ENCODE measurements around the gene DLX3. TPM values are rescaled to one million over a fixed set of nuclear protein-coding genes. Genes with fewer than 3 reads are reported as not detected.
"Not testable (repeated sequence)": the region's sequence is repeated elsewhere in the genome, so short reads cannot be mapped to it uniquely, and the experiment has no call there.

Gene DLX3
- total RNA-seq: not detected

DNA sequence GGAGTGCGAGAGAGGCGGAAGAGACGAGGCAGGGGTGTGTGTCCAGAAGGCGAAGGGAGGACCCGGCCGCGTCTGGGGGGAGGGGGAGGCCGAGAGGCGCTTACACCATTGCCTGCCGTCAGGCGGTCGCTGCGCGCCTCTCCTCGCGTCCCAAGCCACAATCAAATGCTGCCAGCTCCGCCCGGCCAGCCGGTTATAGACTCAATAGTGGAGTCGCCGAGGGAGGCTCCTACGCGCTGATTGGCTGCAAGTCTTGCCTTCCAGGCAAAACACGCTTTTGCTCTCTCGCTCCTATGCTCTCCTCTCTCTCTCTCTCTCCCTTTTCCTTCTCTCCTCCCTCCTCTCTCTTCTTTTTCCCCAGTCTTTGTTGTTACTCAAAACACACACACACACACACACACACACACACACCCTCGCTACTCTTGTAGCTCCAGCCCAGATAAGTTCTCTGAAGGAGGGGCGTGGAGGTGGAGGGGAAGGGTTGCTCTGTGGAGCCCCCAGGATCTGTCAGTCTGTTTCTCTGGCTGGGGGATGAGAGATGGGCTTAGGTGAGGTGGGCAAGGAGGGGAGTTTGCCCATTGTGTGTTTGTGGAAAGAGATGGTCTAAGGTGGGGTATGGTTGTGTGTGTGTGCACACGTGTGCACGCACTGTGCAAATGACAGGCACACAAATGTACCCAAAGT, at the start of gene DLX3:
TSS of gene DLX3 (minus strand) at position 170 of the 684 bp plus-strand sequence. CDS start 226 bp downstream, outside the sequence.
- DNase-seq (ENCODE audit: low spot score in 2 of 2) (peak in 1 of 2 donors; percentile 40), FAIRE-seq (no peak)

DNA sequence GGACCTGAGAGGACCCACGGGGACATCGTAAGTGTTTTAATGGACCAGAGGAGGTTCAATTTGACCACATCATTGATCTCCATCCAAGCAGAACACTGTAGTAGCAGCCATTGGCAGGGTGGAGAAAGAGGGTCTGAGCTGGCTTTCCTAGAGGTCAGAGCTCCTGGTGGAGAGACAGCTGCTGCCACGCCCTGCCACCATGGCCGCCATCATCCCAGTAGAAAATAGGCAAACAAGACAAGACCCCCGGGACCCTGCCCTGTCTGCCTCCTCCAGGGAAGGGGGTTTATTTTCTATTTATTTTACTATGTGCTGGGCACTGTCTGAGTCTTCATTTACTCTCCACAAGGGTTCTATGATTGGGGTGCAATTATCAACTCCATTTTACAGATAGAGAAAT, 49.5 kb upstream of the DLX3 start:
- DNase-seq (ENCODE audit: low spot score in 2 of 2) (no peak), FAIRE-seq (no peak)

DNA sequence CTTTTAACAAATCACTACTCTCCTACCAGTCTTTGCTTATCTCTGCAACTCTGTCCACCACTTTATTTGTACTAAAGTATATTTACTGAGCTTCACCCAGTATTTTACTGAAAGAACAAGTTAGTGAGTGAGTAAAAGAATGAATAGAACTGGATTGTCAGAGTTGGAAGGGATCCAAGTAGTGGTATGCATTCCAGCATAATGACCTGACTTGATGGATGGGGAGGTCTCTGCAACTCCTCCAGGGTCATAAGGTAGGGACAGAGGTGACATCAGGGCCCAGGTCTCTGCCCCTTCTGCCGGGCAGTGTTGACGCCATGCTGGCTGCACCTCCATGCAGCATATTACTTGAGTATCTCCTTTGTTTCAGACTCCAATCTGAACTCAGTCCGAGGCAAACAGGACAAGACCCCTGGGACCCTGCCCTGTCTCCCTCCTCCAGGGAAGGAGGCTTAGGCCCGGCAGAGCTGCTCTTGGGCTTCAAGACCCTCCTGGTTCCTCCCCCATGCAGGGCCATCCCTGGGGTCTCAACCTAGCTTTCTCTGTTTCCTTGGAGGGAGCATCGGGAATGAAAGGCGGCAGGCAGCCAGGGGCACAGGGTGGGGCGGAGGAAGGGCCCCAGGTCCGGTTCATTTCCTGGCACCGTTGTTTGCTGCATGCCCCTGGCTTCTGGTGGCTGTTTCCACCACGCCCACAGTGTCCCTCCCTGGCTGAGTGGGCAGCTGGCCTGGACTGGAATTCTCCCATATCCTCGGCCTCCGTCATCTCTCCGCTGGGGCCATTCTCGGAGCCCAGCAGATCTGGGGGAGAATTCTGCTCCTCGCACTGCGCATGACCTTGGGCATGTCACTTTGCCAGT, 48.5 kb upstream of the DLX3 start:
- no peak for FAIRE-seq
- DNase-seq (ENCODE audit: low spot score in 2 of 2): no peak

DNA sequence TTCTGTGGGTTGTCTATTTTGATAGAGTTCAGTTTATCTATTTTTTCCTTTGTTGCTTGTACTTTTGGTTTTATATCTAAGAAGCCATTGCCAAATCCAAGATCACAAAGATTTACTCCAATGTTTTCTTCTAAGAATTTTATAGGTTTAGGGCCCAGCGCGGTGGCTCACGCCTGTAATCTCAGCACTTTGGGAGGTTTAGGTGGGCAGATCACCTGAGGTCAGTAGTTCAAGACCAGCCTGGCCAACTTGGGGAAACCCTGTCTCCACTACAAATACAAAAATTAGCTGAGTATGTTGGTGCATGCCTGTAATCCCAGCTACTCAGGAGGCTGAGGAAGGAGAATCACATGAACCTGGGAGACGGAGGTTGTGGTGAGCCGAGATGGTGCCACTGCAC, 47.2 kb upstream of the DLX3 start:
- FAIRE-seq: no peak
- DNase-seq (ENCODE audit: low spot score in 2 of 2): no peak

DNA sequence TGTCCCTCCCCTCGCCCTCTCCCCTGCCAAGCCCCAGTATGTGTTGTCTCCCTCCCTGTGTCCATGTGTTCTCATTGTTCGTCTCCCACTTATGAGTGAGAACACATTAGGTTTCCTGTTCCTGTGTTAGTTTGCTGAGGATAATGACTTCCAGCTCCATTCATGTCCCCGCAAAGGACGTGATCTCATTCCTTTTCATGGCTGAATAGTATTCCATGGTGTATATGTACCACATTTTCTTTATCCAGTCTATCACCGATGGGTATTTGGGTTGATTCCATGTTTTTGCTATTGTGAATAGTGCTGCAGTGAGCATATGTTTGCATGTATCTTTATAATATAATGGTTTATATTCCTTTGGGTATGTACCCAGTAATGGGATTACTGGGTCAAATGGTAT, 45.5 kb upstream of the DLX3 start:
- not testable (repeated sequence) for DNase-seq (ENCODE audit: low spot score in 2 of 2); FAIRE-seq

DNA sequence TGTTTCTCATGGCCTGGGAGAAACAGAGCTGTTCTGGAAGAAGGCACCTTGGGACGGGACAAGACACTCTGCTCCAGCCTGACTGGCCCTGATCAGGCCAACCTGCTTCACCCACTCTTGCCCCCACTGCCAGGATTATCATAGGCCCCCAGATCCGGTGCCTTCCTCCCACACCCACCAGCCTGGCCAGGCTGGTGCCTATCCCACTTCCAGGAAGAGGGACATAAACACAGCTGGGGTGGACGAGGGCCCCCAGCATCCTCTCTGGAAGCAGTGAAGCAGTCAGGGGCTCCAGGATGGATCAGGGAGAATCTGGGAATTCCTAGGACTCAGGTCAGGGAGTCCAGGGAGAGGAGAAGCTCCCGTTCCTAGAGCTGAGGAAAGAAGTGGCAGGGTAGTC, 44.0 kb upstream of the DLX3 start:
- no peak for FAIRE-seq
- no peak for DNase-seq (ENCODE audit: low spot score in 2 of 2)

DNA sequence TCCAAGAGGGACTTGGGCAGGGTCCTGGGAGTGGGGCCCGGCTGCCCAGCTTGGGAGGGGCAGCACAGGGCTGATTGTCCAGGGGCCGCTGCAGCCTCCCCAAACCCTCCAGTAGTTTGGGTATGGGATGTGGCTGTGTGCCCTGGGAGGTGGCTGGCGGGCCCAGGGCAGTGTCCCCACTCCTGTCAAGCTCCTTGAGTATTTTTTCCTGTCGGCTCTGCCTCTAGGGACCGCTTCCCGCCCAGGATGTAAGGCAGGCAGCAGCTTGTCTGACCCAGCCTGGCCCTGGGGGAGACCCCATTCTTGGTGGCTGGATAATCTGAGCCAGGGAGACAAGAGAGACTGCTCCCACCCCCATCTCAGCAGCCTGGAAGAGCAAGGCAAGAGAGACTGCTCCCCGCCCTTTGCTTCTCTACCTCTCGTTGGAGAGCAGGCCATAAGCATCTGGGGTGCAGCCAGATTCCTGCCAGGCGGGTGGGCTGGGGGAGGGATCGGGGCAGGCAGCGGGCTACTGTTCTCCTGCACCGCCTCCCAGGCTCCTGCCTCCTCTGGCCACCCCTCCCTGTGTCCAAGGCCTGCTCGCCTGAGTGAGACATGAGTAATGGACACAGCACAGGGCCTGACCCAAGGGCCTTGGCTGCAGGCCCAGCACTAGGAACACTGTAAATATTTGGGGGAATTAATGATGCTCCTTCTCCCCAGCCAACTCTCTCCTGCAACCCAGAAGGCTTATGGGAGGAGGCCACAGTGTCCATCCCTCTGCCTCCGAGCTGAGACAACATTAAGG, 42.5 kb upstream of the DLX3 start:
- FAIRE-seq (no peak), DNase-seq (ENCODE audit: low spot score in 2 of 2) (no peak)

DNA sequence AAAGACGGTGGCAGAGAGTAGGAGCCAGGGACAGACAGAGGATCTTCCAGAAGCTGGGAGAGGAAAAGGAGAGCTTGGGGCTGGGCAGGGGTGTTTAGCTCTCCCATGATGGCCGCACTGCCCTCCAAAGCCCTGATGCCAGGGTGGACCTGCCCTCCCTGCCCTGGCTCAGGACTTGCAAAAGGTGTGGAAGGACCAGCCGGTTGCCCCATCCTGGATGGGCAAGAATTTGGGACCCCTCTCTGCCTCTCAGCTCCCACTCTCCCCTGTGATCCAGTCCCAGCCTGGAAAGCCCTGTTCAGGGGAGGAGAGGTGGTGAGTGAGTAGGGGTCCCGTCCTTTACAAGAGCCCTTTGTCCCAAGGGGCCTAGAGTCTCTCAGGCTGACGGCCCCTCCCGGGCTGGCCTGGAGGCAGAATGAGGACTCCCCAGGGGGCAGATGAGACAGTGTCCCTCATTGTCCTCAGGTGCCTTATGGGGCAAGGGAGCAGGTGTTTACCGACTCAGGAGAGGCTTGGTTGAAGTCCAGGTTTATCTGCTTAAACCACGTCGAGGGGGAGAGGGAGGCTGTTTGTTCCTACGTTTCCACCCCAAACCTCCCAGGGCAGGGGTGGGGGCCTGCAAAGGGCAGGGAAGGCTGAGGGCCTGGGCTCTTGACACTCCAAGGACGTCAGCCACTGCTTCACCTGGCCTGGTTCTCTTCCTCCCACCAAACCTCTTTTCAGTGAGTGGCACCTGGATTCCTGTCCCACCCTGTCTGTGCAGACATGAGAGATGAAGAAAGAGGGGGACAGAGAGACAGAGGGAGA, 41.6 kb upstream of the DLX3 start:
- no peak for FAIRE-seq

DNA sequence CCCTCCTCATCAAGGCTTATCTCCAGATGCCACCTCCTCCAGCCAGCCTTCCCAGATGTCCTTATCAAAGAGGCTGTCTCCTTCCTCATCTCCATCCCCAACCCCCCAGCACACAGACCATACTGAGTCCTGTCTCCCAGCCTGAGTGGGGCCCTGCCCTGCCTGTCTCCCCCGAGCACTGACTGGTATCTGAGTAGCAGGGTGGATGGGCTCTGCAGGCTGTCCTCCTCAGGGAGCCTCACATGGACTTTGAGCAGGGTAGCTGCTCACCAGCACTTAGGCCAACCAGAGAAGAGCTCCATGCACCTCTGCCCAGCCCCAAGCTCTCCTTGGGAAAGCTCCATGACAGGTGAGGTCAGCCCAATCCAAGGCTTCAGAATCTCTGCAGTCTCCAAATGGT, 40.9 kb upstream of the DLX3 start:
- DNase-seq (ENCODE audit: low spot score in 2 of 2): no peak
- no peak for FAIRE-seq

More for the DNA sequence above, 41.6 kb upstream of the DLX3 start:
- DNase-seq (ENCODE audit: low spot score in 2 of 2): no peak

DNA sequence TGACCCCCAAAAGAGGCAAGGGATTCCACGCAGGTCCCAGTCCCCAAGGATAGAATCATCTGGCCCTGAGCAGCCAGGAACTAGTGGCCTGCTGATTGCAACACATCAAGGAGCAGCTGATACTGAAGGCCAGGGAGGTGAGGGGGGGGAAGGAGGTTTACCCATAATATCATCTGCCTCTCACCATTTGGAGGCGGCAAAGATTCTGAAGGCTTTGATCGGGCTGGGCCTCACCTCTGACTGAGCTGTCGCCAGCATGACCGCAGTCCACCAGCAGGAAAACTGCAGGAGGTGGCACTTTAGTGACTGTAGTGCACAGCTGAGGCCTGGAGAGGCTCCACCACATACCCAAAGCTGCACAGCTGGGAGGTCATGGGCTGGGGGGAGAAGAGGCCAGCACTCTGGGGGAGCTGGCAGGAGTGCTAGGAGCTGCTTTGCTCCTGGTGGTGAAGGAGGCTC, 40.4 kb upstream of the DLX3 start:
- FAIRE-seq (no peak), DNase-seq (ENCODE audit: low spot score in 2 of 2) (no peak)

DNA sequence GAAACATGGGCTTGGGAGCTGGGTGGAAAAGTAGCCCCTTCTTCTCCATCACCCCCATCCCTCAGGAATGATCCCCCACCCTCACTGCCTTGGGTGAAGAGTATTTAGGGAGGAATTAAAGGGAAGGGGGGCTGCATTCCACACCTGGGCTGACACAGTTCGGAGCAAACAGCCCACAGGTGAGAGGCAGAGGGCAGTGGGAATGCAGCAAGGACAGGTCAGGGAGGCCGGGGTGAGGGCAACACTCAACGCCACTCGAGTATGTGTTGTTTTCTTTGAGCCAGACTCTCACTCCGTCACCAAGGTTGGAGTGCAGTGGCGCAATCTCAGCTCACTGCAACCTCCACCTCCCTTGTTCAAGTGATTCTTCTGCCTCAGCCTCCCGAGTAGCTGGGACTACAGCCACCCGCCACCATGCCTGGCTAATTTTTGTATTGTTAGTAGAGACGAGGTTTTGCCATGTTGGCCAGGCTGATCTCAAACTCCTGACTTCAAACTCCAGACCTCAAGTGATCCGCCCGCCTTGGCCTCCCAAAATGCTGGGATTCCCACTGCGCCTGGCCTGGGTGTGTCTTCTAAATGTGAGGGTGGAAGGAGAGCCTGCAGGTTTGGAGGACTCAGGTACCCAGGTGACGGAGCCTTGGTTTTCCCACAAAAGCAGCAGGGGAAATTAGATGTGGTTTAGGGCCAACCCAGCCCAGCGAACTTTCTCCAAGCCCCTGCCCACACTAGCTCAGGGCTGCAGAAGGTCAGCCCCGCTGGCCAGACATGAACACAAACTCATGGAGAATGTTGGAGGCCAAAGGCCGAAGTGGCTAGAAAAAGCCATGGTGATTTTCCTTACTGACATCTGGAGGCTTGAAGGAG, 39.7 kb upstream of the DLX3 start:
- no peak for FAIRE-seq
- DNase-seq (ENCODE audit: low spot score in 2 of 2): no peak

DNA sequence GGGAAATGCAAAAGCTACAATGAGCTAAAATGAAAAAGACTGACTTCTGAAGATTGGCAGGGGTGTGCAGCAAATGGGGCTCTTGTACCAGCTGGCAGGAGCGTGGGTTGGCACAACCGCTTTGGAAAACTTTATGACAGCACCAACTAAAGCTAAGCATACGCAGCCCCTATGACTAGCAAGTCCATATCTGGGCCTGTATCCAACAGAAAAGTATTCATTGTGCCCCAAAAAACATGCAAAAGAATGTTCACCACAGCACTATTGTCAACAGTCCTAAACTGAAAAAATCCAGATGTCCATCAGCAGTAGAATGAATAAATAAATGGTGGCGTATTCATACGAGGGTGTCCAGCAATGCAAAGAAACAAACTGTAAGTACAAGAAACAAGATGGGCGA, 38.3 kb upstream of the DLX3 start:
- no peak for DNase-seq (ENCODE audit: low spot score in 2 of 2)
- no peak for FAIRE-seq

DNA sequence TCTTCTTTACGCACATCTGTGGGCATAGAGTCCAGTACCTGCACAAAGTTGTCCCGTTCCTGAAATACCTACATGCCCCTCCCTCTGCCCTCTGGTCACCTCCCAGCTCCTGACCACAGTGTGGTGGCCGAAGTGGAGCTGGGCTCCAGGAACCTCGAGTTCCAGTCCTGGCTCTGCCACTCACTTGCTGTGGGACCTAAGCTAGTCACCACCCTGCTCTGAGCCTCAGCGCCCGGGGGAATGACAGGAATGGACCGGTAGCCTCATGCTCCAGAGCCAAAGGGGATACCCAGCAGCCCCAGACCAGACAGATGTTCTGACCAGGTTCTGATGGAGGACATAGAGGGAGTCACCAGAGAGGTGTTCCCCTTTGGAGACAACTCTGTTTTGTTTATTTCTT, 34.2 kb upstream of the DLX3 start:
- no peak for FAIRE-seq
- DNase-seq (ENCODE audit: low spot score in 2 of 2): no peak

DNA sequence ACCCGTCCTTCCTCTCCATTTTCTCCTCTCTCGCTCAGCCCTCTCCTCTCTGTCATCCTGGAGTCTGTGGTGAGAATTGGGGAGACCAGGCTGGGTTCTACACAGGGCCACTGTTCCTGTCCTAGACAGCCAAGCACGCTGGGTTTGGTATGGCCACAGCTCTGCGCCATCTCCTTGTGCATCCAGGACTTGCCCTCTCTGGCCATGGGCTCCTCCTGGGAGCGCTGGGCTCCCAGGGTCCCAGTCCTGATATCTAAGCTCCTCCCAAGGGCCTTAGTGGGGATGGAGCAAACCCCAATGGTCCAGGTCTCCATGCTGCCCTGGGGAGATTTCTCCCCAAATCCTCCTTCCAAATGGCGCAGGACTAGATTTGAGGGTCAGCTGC, 33.7 kb upstream of the DLX3 start:
- DNase-seq (ENCODE audit: low spot score in 2 of 2) (no peak), FAIRE-seq (no peak)

DNA sequence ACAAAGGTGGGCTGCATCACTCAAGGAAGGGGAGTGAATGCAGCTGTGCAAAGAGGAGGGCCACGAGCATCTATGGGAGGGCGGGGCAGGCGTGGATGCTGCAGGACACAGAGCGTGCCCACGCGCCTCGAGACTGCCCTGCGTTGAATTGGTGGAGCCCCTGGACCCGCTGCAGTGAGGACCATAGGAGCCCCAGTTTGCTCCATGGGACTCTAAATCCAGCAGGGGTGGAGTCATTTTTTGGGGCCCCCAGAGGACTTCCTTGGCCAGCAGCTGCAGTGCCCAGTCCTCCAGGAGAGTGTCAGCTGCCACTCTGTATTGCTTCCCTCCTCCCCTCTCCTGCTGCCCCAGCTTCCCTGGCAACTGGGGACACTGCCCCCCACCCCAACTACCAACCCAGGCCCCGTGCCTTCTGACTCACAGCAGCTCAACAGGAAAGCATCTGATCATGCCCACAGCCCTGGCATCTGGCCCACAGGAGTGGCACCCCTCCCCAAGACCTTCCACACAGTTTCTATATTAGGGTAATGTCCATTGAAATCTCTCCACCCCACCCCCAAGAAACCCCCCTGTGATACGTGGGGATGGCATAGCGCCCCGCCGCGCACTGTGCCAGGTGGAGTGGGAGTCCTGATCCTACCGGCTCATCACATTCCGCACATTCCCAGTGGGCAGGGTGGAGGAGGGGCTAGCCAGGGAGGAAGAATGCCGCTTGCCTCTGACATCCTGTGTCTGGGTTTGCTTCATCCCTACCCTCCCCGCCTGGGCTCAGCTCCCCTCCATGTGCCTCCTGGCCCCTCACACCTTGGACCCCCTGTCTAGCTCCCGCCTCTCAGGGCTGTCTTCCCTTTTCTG, 33.1 kb upstream of the DLX3 start:
- no peak for FAIRE-seq
- no peak for DNase-seq (ENCODE audit: low spot score in 2 of 2)

DNA sequence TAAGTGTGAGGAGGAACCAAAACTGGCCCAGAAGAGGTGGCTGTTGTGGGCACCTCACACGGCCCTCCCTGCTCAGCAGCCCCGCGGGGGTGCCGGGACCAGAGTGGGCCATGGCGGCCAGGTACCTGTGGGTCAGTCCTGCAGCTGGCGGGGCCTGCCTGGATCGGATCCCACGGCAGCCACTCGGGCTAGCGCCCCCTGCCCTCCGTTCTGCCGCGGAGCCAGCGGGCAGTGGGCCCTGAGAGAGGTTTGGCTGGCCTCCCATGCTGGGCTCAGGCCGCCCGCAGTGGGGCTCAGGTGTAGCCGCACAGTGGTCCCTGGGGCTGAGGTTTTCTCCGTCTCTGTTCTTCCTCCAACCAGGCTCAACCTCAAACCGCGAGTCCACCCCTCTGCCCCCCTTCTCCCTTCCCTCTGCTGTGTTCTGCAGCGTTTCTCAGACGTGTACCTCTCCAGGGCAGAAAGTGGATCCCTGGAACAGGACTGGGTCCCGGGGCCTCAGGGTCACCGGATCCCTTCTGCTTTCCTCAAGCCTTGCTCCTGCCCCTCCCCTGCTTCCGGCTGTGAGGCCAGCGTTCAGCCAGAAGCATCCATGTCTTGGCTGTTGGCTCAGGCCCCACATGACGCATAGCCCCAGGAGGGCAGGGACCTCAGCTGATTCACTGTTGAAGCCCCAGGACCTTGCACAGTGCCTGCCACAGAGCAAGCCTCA, 32.3 kb upstream of the DLX3 start:
- no peak for FAIRE-seq
- no peak for DNase-seq (ENCODE audit: low spot score in 2 of 2)

DNA sequence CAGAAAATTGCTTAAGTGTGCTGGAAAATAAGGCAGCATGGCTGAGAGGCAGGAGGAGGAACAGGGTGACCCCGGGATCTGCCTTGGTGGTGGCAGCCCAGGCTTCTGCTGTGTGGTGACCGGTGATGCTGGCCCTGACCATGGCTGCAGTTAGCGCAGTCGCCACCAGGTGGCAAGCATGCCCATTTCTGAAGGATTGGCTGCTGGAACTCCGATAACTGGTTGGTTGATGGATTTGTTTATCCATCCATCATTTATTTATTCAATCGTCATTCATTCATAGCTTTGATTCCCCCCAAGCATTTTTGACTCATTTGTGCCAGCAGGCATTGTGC, 31.8 kb upstream of the DLX3 start:
- FAIRE-seq (no peak), DNase-seq (ENCODE audit: low spot score in 2 of 2) (peak; percentile 82 to 91)

Data from frontal cortex (tissue), 4 donors.